Parathyroid adenoma (tissue), 2 donors: ENCODE data around the gene NUDT14.

Experiments
- H2AFZ ChIP-seq: fragments of 300-600 bp; sonication (generic); one replicate; pipeline ENCODE4 v1.7.0; 2017; ENCODE audit warnings: antibody characterized with exemption, mild to moderate bottlenecking
- H3K27ac ChIP-seq: fragments of 300-600 bp; sonication (generic); one replicate; pipeline ENCODE4 v1.7.0; 2017
- H3K27me3 ChIP-seq: fragments of 300-600 bp; sonication (generic); one replicate; pipeline ENCODE4 v1.7.0; 2017; ENCODE audit warnings: low read length; ENCODE audit not compliant: control insufficient read depth, insufficient read depth
- H3K36me3 ChIP-seq: fragments of 300-600 bp; sonication (generic); one replicate; pipeline ENCODE4 v1.7.0; 2017; ENCODE audit warnings: low read length; ENCODE audit not compliant: control insufficient read depth, insufficient read depth
- H3K4me1 ChIP-seq: fragments of 300-600 bp; sonication (generic); one replicate; pipeline ENCODE4 v1.7.0; 2017; ENCODE audit warnings: control low read depth
- H3K4me2 ChIP-seq: fragments of 300-600 bp; sonication (generic); one replicate; pipeline ENCODE4 v1.7.0; 2017; ENCODE audit warnings: low read length
- H3K4me3 ChIP-seq: fragments of 300-600 bp; sonication (generic); one replicate; pipeline ENCODE4 v1.7.0; 2017; ENCODE audit warnings: low read depth, low read length
- H3K79me2 ChIP-seq: fragments of 300-600 bp; sonication (generic); one replicate; pipeline ENCODE4 v1.7.0; 2017; ENCODE audit warnings: control low read depth
- H3K9ac ChIP-seq: fragments of 300-600 bp; sonication (generic); one replicate; pipeline ENCODE4 v1.7.0; 2017; ENCODE audit warnings: mild to moderate bottlenecking
- H3K9me3 ChIP-seq: fragments of 300-600 bp; sonication (generic); one replicate; pipeline ENCODE4 v1.7.0; 2017; ENCODE audit warnings: low read length; ENCODE audit not compliant: control insufficient read depth
- CTCF ChIP-seq: fragments of 300-600 bp; sonication (generic); IDR thresholded peaks from one replicate; pipeline ENCODE4 v1.7.0; 2017; ENCODE audit warnings: antibody characterized with exemption, mild to moderate bottlenecking
- donor health status: primary hyperparathyroidism.

NUDT14 gene

GRCh38 chr14:105195051-105195450 is 13.9 kb upstream of the NUDT14 start:
- Histone ChIP-seq H3K27me3 (peaks cover 3% of the 10 kb centered on the region), H3K79me2 (no peaks in the 10 kb centered on the region), H3K27ac (no peak overlapping the region)

GRCh38 chr14:105193916-105194782 is 13.0 kb upstream of the NUDT14 start:
- Histone ChIP-seq H3K27ac (no peak overlapping the region), H3K79me2 (no peaks in the 10 kb centered on the region), H2AFZ (no peak overlapping the region), H3K9ac (no peak overlapping the region), H3K9me3 (no peaks in the 10 kb centered on the region), H3K36me3 (no peaks in the 10 kb centered on the region), H3K27me3 (peaks cover 3% of the 10 kb centered on the region), H3K4me1 (peaks cover 5% of the 10 kb centered on the region), H3K4me2 (no peak overlapping the region), H3K4me3 (no peak overlapping the region)
- TF ChIP-seq CTCF = no peak

More at GRCh38 chr14:105195051-105195450, 13.9 kb upstream of the NUDT14 start:
- H3K9ac ChIP-seq = no peak overlapping the region
- no peak overlapping the region for H3K4me3 ChIP-seq
- H3K4me1 ChIP-seq = peaks cover 5% of the 10 kb centered on the region
- H3K4me2 ChIP-seq = no peak overlapping the region
- no peak overlapping the region for H2AFZ ChIP-seq
- H3K9me3 ChIP-seq = no peaks in the 10 kb centered on the region
- no peak for TF ChIP-seq CTCF
- H3K36me3 ChIP-seq = no peaks in the 10 kb centered on the region

GRCh38 chr14:105192866-105193731 is 12.0 kb upstream of the NUDT14 start:
- Histone ChIP-seq H3K9me3 (no peaks in the 10 kb centered on the region), H3K27me3 (peaks cover 3% of the 10 kb centered on the region), H3K4me2 (no peak overlapping the region), H3K36me3 (no peaks in the 10 kb centered on the region), H3K79me2 (no peaks in the 10 kb centered on the region), H2AFZ (no peak overlapping the region), H3K27ac (no peak overlapping the region), H3K4me1 (peaks cover 5% of the 10 kb centered on the region), H3K9ac (no peak overlapping the region), H3K4me3 (no peak overlapping the region)
- TF ChIP-seq CTCF = no peak

- Histone ChIP-seq H3K36me3 (no peaks in the 10 kb centered on the region), H3K4me3 (no peak overlapping the region), H3K4me1 (no peaks in the 10 kb centered on the region), H3K9me3 (no peaks in the 10 kb centered on the region), H3K9ac (no peak overlapping the region), H3K79me2 (no peaks in the 10 kb centered on the region), H3K27me3 (no peaks in the 10 kb centered on the region), H3K27ac (no peak overlapping the region), H3K4me2 (no peak overlapping the region), H2AFZ (no peak overlapping the region)
- TF ChIP-seq CTCF = no peak
Measured at GRCh38 chr14:105187935-105188524, 6.9 kb upstream of the NUDT14 start.
